CD8-positive, alpha-beta memory T cell (primary cell): Measurements from ENCODE around the gene RFTN2. TPM values are rescaled to one million over a fixed set of nuclear protein-coding genes. Genes with fewer than 3 reads are reported as not detected.

Experiments used
- CTCF ChIA-PET: fragments of 350-600 bp; sonication (Branson Sonifier 250); formaldehyde crosslinking; loops from one replicate; lab custom pipeline; 2021; ENCODE audit warnings: antibody characterized with exemption; lab: Charles Lee
- POLR2A ChIA-PET: fragments of 350-600 bp; sonication (Branson Sonifier 250); formaldehyde crosslinking; loops from one replicate; lab custom pipeline; 2021; ENCODE audit warnings: antibody characterized with exemption; lab: Charles Lee
- DNase-seq, 5 donors: peaks; one replicate each; pipeline versions ENCODE4 v3.0.0 to v3.0.0-alpha.2; 2020 to 2022; ENCODE audit warnings: mixed read lengths in 1 of 5
- H3K27ac ChIP-seq: one replicate; pipeline ENCODE4 v1.7.0; 2013; ENCODE audit warnings: low read depth, mild to moderate bottlenecking, low read length, moderate library complexity
- H3K27me3 ChIP-seq: 2 replicates; pipeline ENCODE4 v1.7.0; 2013; ENCODE audit warnings: low read length, mild to moderate bottlenecking; ENCODE audit not compliant: insufficient read depth, poor library complexity, severe bottlenecking
- H3K36me3 ChIP-seq: 2 replicates; pipeline ENCODE4 v1.7.0; 2013; ENCODE audit warnings: mild to moderate bottlenecking, low read length, moderate library complexity; ENCODE audit not compliant: insufficient read depth
- H3K4me1 ChIP-seq: 2 replicates; pipeline ENCODE4 v1.7.0; 2013; ENCODE audit warnings: mild to moderate bottlenecking, low read length, moderate library complexity; ENCODE audit not compliant: insufficient read depth
- H3K4me3 ChIP-seq: 2 replicates; pipeline ENCODE4 v1.7.0; 2013; ENCODE audit warnings: mild to moderate bottlenecking, low read length
- H3K9me3 ChIP-seq: 2 replicates; pipeline ENCODE4 v1.7.0; 2013; ENCODE audit warnings: mild to moderate bottlenecking, low read length
- H3K27ac Mint-ChIP-seq, 8 donors: one replicate each; pipeline ENCODE4 v1.8.0; 2020 to 2021; ENCODE audit warnings: mixed read lengths in 8 of 8, mild to moderate bottlenecking in 6 of 8, inconsistent platforms in 3 of 8, moderate library complexity in 3 of 8
- H3K27me3 Mint-ChIP-seq, 2 donors: one replicate each; pipeline ENCODE4 v1.8.0; 2020 to 2021; ENCODE audit warnings: mixed read lengths in 2 of 2, mild to moderate bottlenecking in 1 of 2, moderate library complexity in 1 of 2
- H3K36me3 Mint-ChIP-seq, 3 donors: one replicate each; pipeline ENCODE4 v1.8.0; 2020 to 2021; ENCODE audit warnings: mixed read lengths in 3 of 3, inconsistent platforms in 1 of 3, mild to moderate bottlenecking in 1 of 3
- H3K4me1 Mint-ChIP-seq, 3 donors: one replicate each; pipeline ENCODE4 v1.8.0; 2020 to 2021; ENCODE audit warnings: mixed read lengths in 3 of 3, inconsistent platforms in 1 of 3, mild to moderate bottlenecking in 1 of 3
- H3K4me3 Mint-ChIP-seq, 7 donors: one replicate each; pipeline ENCODE4 v1.8.0; 2020 to 2021; ENCODE audit warnings: mixed read lengths in 7 of 7, mild to moderate bottlenecking in 6 of 7, moderate library complexity in 4 of 7, inconsistent platforms in 2 of 7
- H3K9me3 Mint-ChIP-seq, 5 donors: one replicate each; pipeline ENCODE4 v1.8.0; 2020 to 2022; ENCODE audit warnings: mixed read lengths in 5 of 5, mild to moderate bottlenecking in 3 of 5, moderate library complexity in 2 of 5, inconsistent platforms in 1 of 5
- polyA plus RNA-seq: library from polyadenylated mRNA; unstranded; fragments of 300-500 nt; fragmentation: Illumina TruSeq; gene quantifications from one replicate; pipeline ENCODE4 v1.2.3, GENCODE V29; 2021
- total RNA-seq, 2 experiments: library from RNA; stranded (reverse); gene quantifications; one replicate each; pipeline ENCODE4 v1.2.3, GENCODE V29; 2021

RFTN2 gene
- total and polyA plus RNA-seq, 3 experiments from 2014 or later = 0.06 to 0.09 TPM; not detected in 1

GRCh38 chr2:197615016-197615652 lies 60.3 kb downstream of the RFTN2 start:
- H3K9me3 ChIP-seq = no peaks in the 10 kb centered on the region
- no peak overlapping the region for H3K4me3 Mint-ChIP-seq
- CTCF ChIA-PET = no interaction called here
- H3K27ac ChIP-seq = no peak overlapping the region
- H3K9me3 Mint-ChIP-seq = peaks cover 0 to 1% (median 0%) of the 10 kb centered on the region in 5 donors
- peaks cover 4 to 10% (median 7%) of the 10 kb centered on the region in 3 donors for H3K4me1 Mint-ChIP-seq
- no peak overlapping the region for H3K4me3 ChIP-seq
- no peaks in the 10 kb centered on the region for H3K36me3 Mint-ChIP-seq
- no peak for DNase-seq
- H3K36me3 ChIP-seq = no peaks in the 10 kb centered on the region
- peak overlapping the region in 1 of 8 donors; percentile 31 for H3K27ac Mint-ChIP-seq
- H3K27me3 Mint-ChIP-seq = peaks cover 3 to 4% of the 10 kb centered on the region in 2 donors
- no peaks in the 10 kb centered on the region for H3K27me3 ChIP-seq
- peaks cover 7% of the 10 kb centered on the region for H3K4me1 ChIP-seq
- POLR2A ChIA-PET = interaction anchor here (0.6 kb wide), 1 partner anchor 10 kb away, joined by 3 read pairs; no protein-coding TSS in a partner anchor

GRCh38 chr2:197614532-197614931 lies 60.9 kb downstream of the RFTN2 start:
- no peaks in the 10 kb centered on the region for H3K27me3 ChIP-seq
- Mint-ChIP-seq H3K4me1 (peaks cover 4 to 10% (median 7%) of the 10 kb centered on the region in 3 donors), H3K27me3 (peaks cover 3 to 4% of the 10 kb centered on the region in 2 donors), H3K4me3 (no peak overlapping the region), H3K9me3 (peaks cover 0 to 2% (median 0%) of the 10 kb centered on the region in 5 donors), H3K27ac (peak overlapping the region in 1 of 8 donors; percentile 5), H3K36me3 (no peaks in the 10 kb centered on the region)
- H3K4me1 ChIP-seq = peaks cover 7% of the 10 kb centered on the region
- CTCF ChIA-PET = no interaction called here
- H3K36me3 ChIP-seq = no peaks in the 10 kb centered on the region
- no peak overlapping the region for H3K27ac ChIP-seq
- H3K9me3 ChIP-seq = no peaks in the 10 kb centered on the region
- no peak overlapping the region for H3K4me3 ChIP-seq
- POLR2A ChIA-PET = interaction anchor here (0.6 kb wide), 1 partner anchor 11 kb away, joined by 3 read pairs; no protein-coding TSS in a partner anchor
- no peak for DNase-seq

- DNase-seq = no peak
- peaks cover 4 to 10% (median 7%) of the 10 kb centered on the region in 3 donors for H3K4me1 Mint-ChIP-seq
- CTCF ChIA-PET = no interaction called here
- H3K4me1 ChIP-seq = peaks cover 7% of the 10 kb centered on the region
- POLR2A ChIA-PET = no interaction called here
- H3K27ac Mint-ChIP-seq = no peak overlapping the region
- H3K9me3 Mint-ChIP-seq = peaks cover 0 to 2% (median 0%) of the 10 kb centered on the region in 5 donors
- H3K4me3 Mint-ChIP-seq = no peak overlapping the region
- no peaks in the 10 kb centered on the region for H3K36me3 ChIP-seq
- H3K27ac ChIP-seq = no peak overlapping the region
- peaks cover 3 to 4% of the 10 kb centered on the region in 2 donors for H3K27me3 Mint-ChIP-seq
- no peaks in the 10 kb centered on the region for H3K27me3 ChIP-seq
- no peaks in the 10 kb centered on the region for H3K9me3 ChIP-seq
- H3K4me3 ChIP-seq = no peak overlapping the region
- H3K36me3 Mint-ChIP-seq = no peaks in the 10 kb centered on the region
Measured at GRCh38 chr2:197613509-197613987, 61.8 kb downstream of the RFTN2 start.

- no peak overlapping the region for H3K27ac Mint-ChIP-seq
- Histone ChIP-seq H3K36me3 (no peaks in the 10 kb centered on the region), H3K4me3 (no peak overlapping the region), H3K4me1 (no peaks in the 10 kb centered on the region), H3K27ac (no peak overlapping the region), H3K27me3 (no peaks in the 10 kb centered on the region), H3K9me3 (no peaks in the 10 kb centered on the region)
- peaks cover 0 to 4% (median 0%) of the 10 kb centered on the region in 3 donors for H3K36me3 Mint-ChIP-seq
- ChIA-PET POLR2A (no interaction called here), CTCF (no interaction called here)
- H3K4me1 Mint-ChIP-seq = no peaks in the 10 kb centered on the region
- H3K27me3 Mint-ChIP-seq = peaks cover 0 to 5% of the 10 kb centered on the region in 2 donors
- DNase-seq = no peak
- peaks cover 0 to 2% (median 0%) of the 10 kb centered on the region in 5 donors for H3K9me3 Mint-ChIP-seq
- no peak overlapping the region for H3K4me3 Mint-ChIP-seq
Measured at GRCh38 chr2:197606180-197606579, 69.2 kb downstream of the RFTN2 start.

- Histone ChIP-seq H3K27me3 (no peaks in the 10 kb centered on the region), H3K4me3 (no peak overlapping the region), H3K4me1 (no peaks in the 10 kb centered on the region), H3K36me3 (no peaks in the 10 kb centered on the region), H3K27ac (no peak overlapping the region), H3K9me3 (no peaks in the 10 kb centered on the region)
- Mint-ChIP-seq H3K9me3 (no peaks in the 10 kb centered on the region), H3K4me3 (no peak overlapping the region), H3K36me3 (peaks cover 0 to 4% (median 0%) of the 10 kb centered on the region in 3 donors), H3K27me3 (peaks cover 9 to 11% of the 10 kb centered on the region in 2 donors), H3K27ac (no peak overlapping the region), H3K4me1 (peaks cover 3% of the 10 kb centered on the region in 3 donors)
- DNase-seq = no peak
- POLR2A ChIA-PET = no interaction called here
- CTCF ChIA-PET = no interaction called here
Measured at GRCh38 chr2:197604117-197604860, 71.1 kb downstream of the RFTN2 start.

- no peaks in the 10 kb centered on the region for H3K27me3 ChIP-seq
- Mint-ChIP-seq H3K4me1 (peaks cover 5 to 6% (median 5%) of the 10 kb centered on the region in 3 donors), H3K9me3 (no peaks in the 10 kb centered on the region), H3K4me3 (no peak overlapping the region), H3K36me3 (no peaks in the 10 kb centered on the region), H3K27ac (no peak overlapping the region), H3K27me3 (peaks cover 13 to 22% of the 10 kb centered on the region in 2 donors)
- H3K27ac ChIP-seq = no peak overlapping the region
- CTCF ChIA-PET = no interaction called here
- H3K4me3 ChIP-seq = no peak overlapping the region
- H3K4me1 ChIP-seq = no peaks in the 10 kb centered on the region
- H3K36me3 ChIP-seq = no peaks in the 10 kb centered on the region
- POLR2A ChIA-PET = no interaction called here
- H3K9me3 ChIP-seq = no peaks in the 10 kb centered on the region
- DNase-seq = no peak
Measured at GRCh38 chr2:197601726-197602125, 73.7 kb downstream of the RFTN2 start.

- H3K4me1 ChIP-seq = no peaks in the 10 kb centered on the region
- H3K36me3 ChIP-seq = no peaks in the 10 kb centered on the region
- H3K4me1 Mint-ChIP-seq = peaks cover 5 to 6% (median 5%) of the 10 kb centered on the region in 3 donors
- no peak overlapping the region for H3K4me3 ChIP-seq
- H3K9me3 Mint-ChIP-seq = no peaks in the 10 kb centered on the region
- no peak overlapping the region for H3K4me3 Mint-ChIP-seq
- H3K27me3 Mint-ChIP-seq = peaks cover 13 to 22% of the 10 kb centered on the region in 2 donors
- H3K27ac Mint-ChIP-seq = no peak overlapping the region
- DNase-seq = no peak
- no peaks in the 10 kb centered on the region for H3K27me3 ChIP-seq
- ChIA-PET POLR2A (interaction anchor here (1.0 to 1.1 kb wide), 2 partner anchors 101 to 105 kb away, joined by 3 to 5 read pairs; partner anchors contain the start of genes HSPD1 and MARS2), CTCF (interaction anchor here (1.3 kb wide), 1 partner anchor 98 kb away, joined by 3 read pairs; no protein-coding TSS in a partner anchor)
- H3K36me3 Mint-ChIP-seq = no peaks in the 10 kb centered on the region
- H3K27ac ChIP-seq = no peak overlapping the region
- no peaks in the 10 kb centered on the region for H3K9me3 ChIP-seq
Measured at GRCh38 chr2:197600306-197600705, 75.1 kb downstream of the RFTN2 start.
